HEK293 (cell line): ENCODE data around the gene TPRG1.

Experiments
- CTCF ChIA-PET: fragments of 350-600 bp; formaldehyde crosslinking; extraction: SDS; loops from one replicate; lab custom pipeline; 2021; ENCODE audit warnings: antibody characterized with exemption; lab: Yijun Ruan, JAX
- POLR2A ChIA-PET: fragments of 300-600 bp; formaldehyde crosslinking; extraction: SDS; loops from one replicate; lab custom pipeline; 2020; ENCODE audit warnings: antibody characterized with exemption, inconsistent platforms; lab: Yijun Ruan, JAX
- H3K27ac ChIP-seq: fragments of 200-500 bp; sonication (Bioruptor generic); 2 replicates; pipeline ENCODE4 v1.5.1; 2014; ENCODE audit warnings: low read depth, low read length, control low read depth, inconsistent platforms; ENCODE audit errors: extremely low read depth
- H3K36me3 ChIP-seq, 2 experiments: fragments of 200-500 bp in 1 of 2; sonication (Bioruptor generic) in 1 of 2; 1 replicate in 1 of 2; 2 replicates in 1 of 2; pipeline ENCODE4 v1.5.1; 2014 to 2017; ENCODE audit warnings: inconsistent platforms in 2 of 2, low read length in 2 of 2; ENCODE audit not compliant: control insufficient read depth in 2 of 2, insufficient read depth in 1 of 2
- H3K4me1 ChIP-seq: fragments of 200-500 bp; sonication (Bioruptor generic); 2 replicates; pipeline ENCODE4 v1.5.1; 2014; ENCODE audit warnings: mild to moderate bottlenecking, low read length, inconsistent platforms; ENCODE audit not compliant: control insufficient read depth, insufficient read depth
- H3K4me3 ChIP-seq: 2 replicates; pipeline ENCODE4 v1.5.1; 2011; ENCODE audit warnings: low read depth, mild to moderate bottlenecking, control low read depth, low read length, moderate library complexity
- H3K9me3 ChIP-seq: fragments of 200-500 bp; sonication (Bioruptor generic); 2 replicates; pipeline ENCODE4 v1.5.1; 2014; ENCODE audit warnings: low read depth, low read length, inconsistent platforms; ENCODE audit not compliant: control insufficient read depth, insufficient read depth
- PBX3 ChIP-seq: sonication (generic); formaldehyde crosslinking; IDR thresholded peaks from 2 replicates; pipeline ENCODE4 v1.8.1; 2022; ENCODE audit warnings: mild to moderate bottlenecking, moderate library complexity, missing genetic modification reagents
- PRDM2 ChIP-seq: fragments of 450-650 bp; formaldehyde crosslinking; IDR thresholded peaks from 2 replicates; pipeline ENCODE4 v1.5.1; 2016; ENCODE audit warnings: missing biosample characterization, missing genetic modification characterization, borderline replicate concordance
- YY2 ChIP-seq: fragments of 450-650 bp; formaldehyde crosslinking; IDR thresholded peaks from 2 replicates; pipeline ENCODE4 v1.5.1; 2016; ENCODE audit warnings: missing biosample characterization, missing genetic modification characterization
- ZBTB8A ChIP-seq: fragments of 450-650 bp; formaldehyde crosslinking; IDR thresholded peaks from 2 replicates; pipeline ENCODE4 v1.5.1; 2016; ENCODE audit warnings: missing biosample characterization, missing genetic modification characterization
- ZNF146 ChIP-seq: fragments of 450-650 bp; formaldehyde crosslinking; IDR thresholded peaks from 2 replicates; pipeline ENCODE4 v1.5.1; 2016; ENCODE audit warnings: missing biosample characterization, missing genetic modification characterization
- ZNF157 ChIP-seq: fragments of 450-650 bp; formaldehyde crosslinking; IDR thresholded peaks from 2 replicates; pipeline ENCODE4 v1.5.1; 2016; ENCODE audit warnings: missing biosample characterization, missing genetic modification characterization
- ZNF248 ChIP-seq: fragments of 450-650 bp; formaldehyde crosslinking; IDR thresholded peaks from 2 replicates; pipeline ENCODE4 v1.5.1; 2017; ENCODE audit warnings: missing biosample characterization, missing genetic modification characterization
- ZNF354C ChIP-seq: fragments of 450-650 bp; formaldehyde crosslinking; IDR thresholded peaks from 2 replicates; pipeline ENCODE4 v1.5.1; 2016; ENCODE audit warnings: missing biosample characterization, missing genetic modification characterization, low read depth, borderline replicate concordance
- ZNF518A ChIP-seq: fragments of 450-650 bp; formaldehyde crosslinking; conservative IDR thresholded peaks from 2 replicates; pipeline ENCODE4 v1.5.1; 2016; ENCODE audit warnings: low read depth, missing biosample characterization, missing genetic modification characterization
- ZNF560 ChIP-seq: fragments of 450-650 bp; formaldehyde crosslinking; IDR thresholded peaks from 2 replicates; pipeline ENCODE4 v1.5.1; 2017; ENCODE audit warnings: missing biosample characterization, missing genetic modification characterization, borderline replicate concordance
- ZNF596 ChIP-seq: fragments of 450-650 bp; IDR thresholded peaks from 2 replicates; pipeline ENCODE4 v1.5.0; 2018; ENCODE audit warnings: missing biosample characterization, mild to moderate bottlenecking, missing genetic modification characterization, moderate library complexity
- ZNF777 ChIP-seq: fragments of 450-650 bp; formaldehyde crosslinking; IDR thresholded peaks from 2 replicates; pipeline ENCODE4 v1.5.1; 2017; ENCODE audit warnings: missing biosample characterization, missing genetic modification characterization, borderline replicate concordance

TPRG1 gene

GRCh38 chr3:189170559-189170958 lies 1.2 kb upstream of the TPRG1 start (continued):
- TF ChIP-seq ZNF518A = no peak

GRCh38 chr3:189172668-189173419 lies 1.1 kb downstream of the TPRG1 start:
- Histone ChIP-seq H3K27ac (no peak overlapping the region), H3K4me1 (no peaks in the 10 kb centered on the region), H3K9me3 (no peaks in the 10 kb centered on the region), H3K36me3 (no peaks in the 10 kb centered on the region), H3K4me3 (no peak overlapping the region)
- no peak for TF ChIP-seq ZNF354C (tag by site-specific recombination)
- TF ChIP-seq YY2 = no peak
- TF ChIP-seq ZNF560 (tag by site-specific recombination) = no peak
- no peak for TF ChIP-seq ZNF157 (tag by site-specific recombination)
- no peak for TF ChIP-seq ZNF146 (tag by site-specific recombination)
- TF ChIP-seq ZNF777 (tag by site-specific recombination) = no peak
- no peak for TF ChIP-seq PRDM2 (tag by site-specific recombination)
- TF ChIP-seq ZBTB8A = no peak
- no peak for TF ChIP-seq ZNF248
- no peak for TF ChIP-seq PBX3 (CRISPR knock-in tag)
- no peak for TF ChIP-seq ZNF596 (tag by site-specific recombination)
- CTCF ChIA-PET = no interaction called here
- POLR2A ChIA-PET = no interaction called here
